Panc1 (cell line): ENCODE measurements around the gene NXPH1. TPM values are rescaled to one million over a fixed set of nuclear protein-coding genes. Genes with fewer than 3 reads are reported as not detected.

ENCODE experiments used
- ATAC-seq: fragments of 200-7000 bp; cut with Tn5 transposase; 2 replicates; pipeline ENCODE4 v1.9.1; 2020; ENCODE audit warnings: mild to moderate bottlenecking, moderate library complexity
- BruUV-seq: library from RNA; stranded (reverse); fragments of 400-500 nt; replicated peaks from 2 replicates; lab custom pipeline; 2021; lab: Mats Ljungman, UMichigan
- CTCF ChIA-PET: fragments of 300-600 bp; sonication (Branson Sonifier 250); formaldehyde crosslinking; loops from one replicate; lab custom pipeline; 2022; ENCODE audit warnings: antibody characterized with exemption; lab: Charles Lee
- POLR2A ChIA-PET: fragments of 300-600 bp; sonication (Branson Sonifier 250); formaldehyde crosslinking; loops from one replicate; lab custom pipeline; 2022; ENCODE audit warnings: antibody characterized with exemption; lab: Charles Lee
- DNase-seq: peaks from one replicate; pipeline ENCODE4 v3.0.0-alpha.2; 2010; ENCODE audit warnings: low read depth, low spot score
- H3K27ac ChIP-seq: 2 replicates; pipeline ENCODE4 v1.5.1; 2011; ENCODE audit warnings: mild to moderate bottlenecking, low read length, inconsistent platforms
- H3K27me3 ChIP-seq: fragments of 200-500 bp; sonication (Bioruptor generic); 2 replicates; pipeline ENCODE4 v1.6.0; 2014; ENCODE audit warnings: low read length, inconsistent platforms; ENCODE audit not compliant: control insufficient read depth, insufficient read depth
- H3K36me3 ChIP-seq: fragments of 200-500 bp; sonication (Bioruptor generic); 2 replicates; pipeline ENCODE4 v1.5.1; 2014; ENCODE audit warnings: inconsistent platforms, mild to moderate bottlenecking, low read length, moderate library complexity; ENCODE audit not compliant: control insufficient read depth, insufficient read depth
- H3K4me1 ChIP-seq: 2 replicates; pipeline ENCODE4 v1.5.1; 2011; ENCODE audit warnings: inconsistent platforms, mild to moderate bottlenecking, low read length, moderate library complexity; ENCODE audit not compliant: control insufficient read depth, insufficient read depth
- H3K4me3 ChIP-seq, 2 experiments: 2 replicates each; pipeline ENCODE4 v1.5.1; 2011 to 2012; ENCODE audit warnings: low read depth in 2 of 2, low read length in 2 of 2, mild to moderate bottlenecking in 2 of 2, inconsistent platforms in 1 of 2, moderate library complexity in 1 of 2
- H3K9me3 ChIP-seq: fragments of 200-500 bp; sonication (Bioruptor generic); 2 replicates; pipeline ENCODE4 v1.5.1; 2014; ENCODE audit warnings: low read depth, mild to moderate bottlenecking, inconsistent platforms, low read length, moderate library complexity; ENCODE audit not compliant: control insufficient read depth, insufficient read depth
- POLR2AphosphoS5 ChIP-seq: IDR thresholded peaks from 2 replicates; pipeline ENCODE4 v1.6.1; 2012; ENCODE audit warnings: mild to moderate bottlenecking, low read depth, low read length, moderate library complexity
- SIN3A ChIP-seq: IDR thresholded peaks from 2 replicates; pipeline ENCODE4 v1.6.1; 2012; ENCODE audit warnings: low read depth, mild to moderate bottlenecking, low read length, moderate library complexity, borderline replicate concordance; ENCODE audit not compliant: insufficient read depth
- TCF7L2 ChIP-seq: IDR thresholded peaks from 2 replicates; pipeline ENCODE4 v1.6.1; 2011; ENCODE audit warnings: mild to moderate bottlenecking, low read depth, low read length, inconsistent platforms
- in situ Hi-C: cut with HindIII; loops from 2 replicates; pipeline ENCODE4 v1.10.0; 2016; ENCODE audit warnings: low sequenced_read_pairs, low pct_unique_long_range_greater_than_20kb
- intact Hi-C: fragments of 100-400 bp; cut with micrococcal nuclease; formaldehyde crosslinking; loops from one replicate; pipeline ENCODE4 v1.10.0; 2022; ENCODE audit not compliant: unreplicated experiment
- total RNA-seq: library from RNA; stranded (reverse); gene quantifications from one replicate; pipeline ENCODE4 v1.2.1, GENCODE V29; 2021; ENCODE audit not compliant: unreplicated experiment
- TF ChIP-seq, protein P1 (sequence below), 2 experiments: IDR thresholded peaks; 2 replicates each; pipeline ENCODE4 v1.6.1; 2011 to 2012; ENCODE audit warnings: low read depth in 2 of 2, control low read depth in 1 of 2, low read length in 1 of 2, mild to moderate bottlenecking in 1 of 2, moderate library complexity in 1 of 2; ENCODE audit not compliant: insufficient read depth in 1 of 2
- TF ChIP-seq, protein P2 (sequence below): fragments of 450-650 bp; IDR thresholded peaks from 2 replicates; pipeline ENCODE4 v1.5.1; 2017; ENCODE audit warnings: mild to moderate bottlenecking

The NXPH1 gene
- total RNA-seq, 1 experiment from 2014 or later: not detected

DNA sequence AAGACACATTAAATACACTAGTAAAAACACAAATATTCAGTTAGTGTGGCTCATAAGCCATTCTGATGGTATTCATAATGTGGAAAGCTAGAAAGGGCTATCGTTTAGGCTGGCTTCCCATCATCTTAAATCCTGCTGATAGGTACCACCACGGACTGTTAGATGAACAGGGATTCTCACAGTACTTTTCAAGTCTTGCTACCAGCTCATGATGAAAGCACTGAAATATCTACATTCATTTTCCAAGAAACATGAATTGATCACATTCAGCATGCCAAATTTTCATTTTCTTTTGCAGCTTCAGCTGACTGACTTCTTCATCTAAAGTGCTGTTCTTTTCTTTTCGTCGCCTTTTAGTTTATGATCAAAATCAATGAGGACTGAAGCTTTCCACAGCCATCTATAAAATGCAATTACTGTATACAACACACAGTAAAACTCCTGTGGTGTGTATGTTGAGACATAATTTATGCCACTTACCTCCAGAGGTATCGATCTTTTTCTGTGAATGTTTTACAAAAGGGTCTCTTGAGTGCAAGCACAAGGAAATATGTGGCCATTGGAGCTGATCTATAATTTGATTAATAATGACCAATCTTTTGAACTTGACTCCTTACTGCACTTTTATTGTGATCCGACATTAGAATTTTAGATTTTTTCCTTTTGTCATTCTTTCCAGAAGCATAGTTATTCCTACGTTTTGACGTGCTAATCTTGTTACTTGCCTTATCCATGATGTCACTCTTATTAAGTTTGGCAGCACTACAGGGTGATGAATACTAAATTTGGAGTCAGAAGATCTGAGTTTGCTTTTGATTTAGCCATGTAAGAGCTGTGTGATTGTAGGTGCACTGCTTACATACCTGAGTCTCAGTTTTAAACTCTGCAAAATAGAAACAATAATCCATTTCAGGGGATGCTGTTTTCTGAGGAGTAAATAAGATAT lies 58.4 kb downstream of the NXPH1 start:
- POLR2A ChIA-PET: no interaction called here
- no peak for ATAC-seq
- Histone ChIP-seq H3K4me3 (no peak overlapping the region), H3K4me1 (no peaks in the 10 kb centered on the region), H3K9me3 (no peaks in the 10 kb centered on the region), H3K36me3 (no peaks in the 10 kb centered on the region), H3K27me3 (no peaks in the 10 kb centered on the region), H3K27ac (no peak overlapping the region)
- CTCF ChIA-PET: no interaction called here
- no TSS peak for BruUV-seq
- no peak for TF ChIP-seq SIN3A
- TF ChIP-seq, protein P1, sequence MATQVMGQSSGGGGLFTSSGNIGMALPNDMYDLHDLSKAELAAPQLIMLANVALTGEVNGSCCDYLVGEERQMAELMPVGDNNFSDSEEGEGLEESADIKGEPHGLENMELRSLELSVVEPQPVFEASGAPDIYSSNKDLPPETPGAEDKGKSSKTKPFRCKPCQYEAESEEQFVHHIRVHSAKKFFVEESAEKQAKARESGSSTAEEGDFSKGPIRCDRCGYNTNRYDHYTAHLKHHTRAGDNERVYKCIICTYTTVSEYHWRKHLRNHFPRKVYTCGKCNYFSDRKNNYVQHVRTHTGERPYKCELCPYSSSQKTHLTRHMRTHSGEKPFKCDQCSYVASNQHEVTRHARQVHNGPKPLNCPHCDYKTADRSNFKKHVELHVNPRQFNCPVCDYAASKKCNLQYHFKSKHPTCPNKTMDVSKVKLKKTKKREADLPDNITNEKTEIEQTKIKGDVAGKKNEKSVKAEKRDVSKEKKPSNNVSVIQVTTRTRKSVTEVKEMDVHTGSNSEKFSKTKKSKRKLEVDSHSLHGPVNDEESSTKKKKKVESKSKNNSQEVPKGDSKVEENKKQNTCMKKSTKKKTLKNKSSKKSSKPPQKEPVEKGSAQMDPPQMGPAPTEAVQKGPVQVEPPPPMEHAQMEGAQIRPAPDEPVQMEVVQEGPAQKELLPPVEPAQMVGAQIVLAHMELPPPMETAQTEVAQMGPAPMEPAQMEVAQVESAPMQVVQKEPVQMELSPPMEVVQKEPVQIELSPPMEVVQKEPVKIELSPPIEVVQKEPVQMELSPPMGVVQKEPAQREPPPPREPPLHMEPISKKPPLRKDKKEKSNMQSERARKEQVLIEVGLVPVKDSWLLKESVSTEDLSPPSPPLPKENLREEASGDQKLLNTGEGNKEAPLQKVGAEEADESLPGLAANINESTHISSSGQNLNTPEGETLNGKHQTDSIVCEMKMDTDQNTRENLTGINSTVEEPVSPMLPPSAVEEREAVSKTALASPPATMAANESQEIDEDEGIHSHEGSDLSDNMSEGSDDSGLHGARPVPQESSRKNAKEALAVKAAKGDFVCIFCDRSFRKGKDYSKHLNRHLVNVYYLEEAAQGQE (IDR thresholded peaks at IDR 0.05; ENCODE audit: insufficient read depth in 1 of 2, low read depth in 2 of 2, low read length in 1 of 2): no peak
- TF ChIP-seq, protein P2, sequence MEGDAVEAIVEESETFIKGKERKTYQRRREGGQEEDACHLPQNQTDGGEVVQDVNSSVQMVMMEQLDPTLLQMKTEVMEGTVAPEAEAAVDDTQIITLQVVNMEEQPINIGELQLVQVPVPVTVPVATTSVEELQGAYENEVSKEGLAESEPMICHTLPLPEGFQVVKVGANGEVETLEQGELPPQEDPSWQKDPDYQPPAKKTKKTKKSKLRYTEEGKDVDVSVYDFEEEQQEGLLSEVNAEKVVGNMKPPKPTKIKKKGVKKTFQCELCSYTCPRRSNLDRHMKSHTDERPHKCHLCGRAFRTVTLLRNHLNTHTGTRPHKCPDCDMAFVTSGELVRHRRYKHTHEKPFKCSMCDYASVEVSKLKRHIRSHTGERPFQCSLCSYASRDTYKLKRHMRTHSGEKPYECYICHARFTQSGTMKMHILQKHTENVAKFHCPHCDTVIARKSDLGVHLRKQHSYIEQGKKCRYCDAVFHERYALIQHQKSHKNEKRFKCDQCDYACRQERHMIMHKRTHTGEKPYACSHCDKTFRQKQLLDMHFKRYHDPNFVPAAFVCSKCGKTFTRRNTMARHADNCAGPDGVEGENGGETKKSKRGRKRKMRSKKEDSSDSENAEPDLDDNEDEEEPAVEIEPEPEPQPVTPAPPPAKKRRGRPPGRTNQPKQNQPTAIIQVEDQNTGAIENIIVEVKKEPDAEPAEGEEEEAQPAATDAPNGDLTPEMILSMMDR: no peak
- TF ChIP-seq TCF7L2: no peak
- no peak for TF ChIP-seq POLR2AphosphoS5
- intact Hi-C loops: no loop called here
- in situ Hi-C loops: no loop called here
- DNase-seq: no peak

DNA sequence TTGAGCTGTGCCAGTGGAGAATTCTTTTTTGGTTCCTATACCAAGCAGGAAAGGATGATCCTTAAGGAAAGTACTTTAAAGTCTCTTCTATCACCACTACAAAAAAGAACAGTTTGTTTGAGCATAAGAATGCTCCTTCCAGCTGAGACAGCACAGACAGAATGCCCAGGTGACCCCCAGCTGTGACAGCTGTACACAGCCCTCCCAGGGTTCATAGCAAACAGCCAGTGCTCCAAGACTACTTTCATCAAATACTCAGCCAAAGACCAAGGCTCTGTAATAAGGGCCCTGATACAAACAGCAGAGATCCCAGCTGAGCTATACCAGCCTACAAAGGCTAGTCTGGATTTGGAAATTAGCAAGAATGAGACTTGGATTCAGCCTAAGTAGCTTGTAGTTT lies 65.7 kb downstream of the NXPH1 start:
- no peaks in the 10 kb centered on the region for H3K9me3 ChIP-seq
- POLR2A ChIA-PET: no interaction called here
- CTCF ChIA-PET: no interaction called here
- no peak overlapping the region for H3K4me3 ChIP-seq
- TF ChIP-seq TCF7L2: no peak
- TF ChIP-seq, protein P1 (IDR thresholded peaks at IDR 0.05; ENCODE audit: insufficient read depth in 1 of 2, low read depth in 2 of 2, low read length in 1 of 2): no peak
- TF ChIP-seq POLR2AphosphoS5: no peak
- TF ChIP-seq, protein P2: no peak
- TF ChIP-seq SIN3A: no peak
- ATAC-seq (no peak), DNase-seq (no peak)
- no peaks in the 10 kb centered on the region for H3K27me3 ChIP-seq
- no peak overlapping the region for H3K27ac ChIP-seq
- H3K36me3 ChIP-seq: no peaks in the 10 kb centered on the region
- BruUV-seq: no TSS peak
- H3K4me1 ChIP-seq: no peaks in the 10 kb centered on the region
- intact Hi-C loops (no loop called here), in situ Hi-C loops (no loop called here)
